A549 (cell line): ENCODE data around the gene WHRN.

Source experiments
- CBX8 ChIP-seq: fragments of 200-600 bp; sonication (generic); IDR thresholded peaks from 2 replicates; pipeline ENCODE4 v1.6.1; 2016
- CHD4 ChIP-seq: fragments of 200-600 bp; sonication (generic); IDR thresholded peaks from 2 replicates; pipeline ENCODE4 v1.6.1; 2016; ENCODE audit warnings: antibody characterized with exemption, mild to moderate bottlenecking, borderline replicate concordance
- CTCF ChIP-seq: fragments of >200 bp; sonication (Bioruptor Twin); formaldehyde crosslinking; IDR thresholded peaks from 3 replicates; pipeline ENCODE4 v1.5.1; 2016
- ELK1 ChIP-seq: fragments of 150-350 bp; IDR thresholded peaks from 2 replicates; pipeline ENCODE4 v1.6.1; 2014; ENCODE audit warnings: low read depth, mild to moderate bottlenecking, low read length
- EP300 ChIP-seq, 2 experiments: fragments of >200 bp; sonication (Bioruptor Twin); formaldehyde crosslinking; IDR thresholded peaks; 2 replicates in 1 of 2; 3 replicates in 1 of 2; pipeline ENCODE4 v1.6.1; 2016 to 2017
- HMGXB4 ChIP-seq: fragments of 250-450 bp; sonication (Bioruptor Pico); IDR thresholded peaks from 2 replicates; pipeline ENCODE4 v1.5.0; 2021; ENCODE audit warnings: mild to moderate bottlenecking, moderate library complexity, borderline replicate concordance
- MAX ChIP-seq: IDR thresholded peaks from 2 replicates; pipeline ENCODE4 v1.6.1; 2012
- MYC ChIP-seq: IDR thresholded peaks from 2 replicates; pipeline ENCODE4 v1.6.1; 2012; ENCODE audit warnings: mild to moderate bottlenecking, inconsistent platforms, low read length, improper control_type of control experiment, borderline replicate concordance
- POLR2A ChIP-seq: IDR thresholded peaks from 2 replicates; pipeline ENCODE4 v1.6.1; 2012; ENCODE audit warnings: mild to moderate bottlenecking, low read length
- SMC3 ChIP-seq: fragments of >200 bp; sonication (Bioruptor Twin); formaldehyde crosslinking; IDR thresholded peaks from 3 replicates; pipeline ENCODE4 v1.6.1; 2018; ENCODE audit warnings: inconsistent platforms
- ZNF302 ChIP-seq: fragments of 250-450 bp; sonication (Bioruptor Pico); IDR thresholded peaks from 2 replicates; pipeline ENCODE4 v1.9.0; 2021; ENCODE audit warnings: inconsistent platforms, mild to moderate bottlenecking, moderate library complexity
- TF ChIP-seq, protein P1 (sequence below): fragments of 200-600 bp; sonication (generic); IDR thresholded peaks from 2 replicates; pipeline ENCODE4 v1.6.1; 2016; ENCODE audit warnings: antibody characterized with exemption, mild to moderate bottlenecking, moderate library complexity

- TF ChIP-seq ZNF302 (no peak), POLR2A (no peak), CHD4 (no peak), SMC3 (no peak), MAX (no peak), CTCF (no peak), ELK1 (no peak), CBX8 (no peak), EP300 (IDR thresholded peaks at IDR 0.05) (no peak), HMGXB4 (CRISPR knock-in tag) (no peak), MYC (no peak)
- TF ChIP-seq, protein P1, sequence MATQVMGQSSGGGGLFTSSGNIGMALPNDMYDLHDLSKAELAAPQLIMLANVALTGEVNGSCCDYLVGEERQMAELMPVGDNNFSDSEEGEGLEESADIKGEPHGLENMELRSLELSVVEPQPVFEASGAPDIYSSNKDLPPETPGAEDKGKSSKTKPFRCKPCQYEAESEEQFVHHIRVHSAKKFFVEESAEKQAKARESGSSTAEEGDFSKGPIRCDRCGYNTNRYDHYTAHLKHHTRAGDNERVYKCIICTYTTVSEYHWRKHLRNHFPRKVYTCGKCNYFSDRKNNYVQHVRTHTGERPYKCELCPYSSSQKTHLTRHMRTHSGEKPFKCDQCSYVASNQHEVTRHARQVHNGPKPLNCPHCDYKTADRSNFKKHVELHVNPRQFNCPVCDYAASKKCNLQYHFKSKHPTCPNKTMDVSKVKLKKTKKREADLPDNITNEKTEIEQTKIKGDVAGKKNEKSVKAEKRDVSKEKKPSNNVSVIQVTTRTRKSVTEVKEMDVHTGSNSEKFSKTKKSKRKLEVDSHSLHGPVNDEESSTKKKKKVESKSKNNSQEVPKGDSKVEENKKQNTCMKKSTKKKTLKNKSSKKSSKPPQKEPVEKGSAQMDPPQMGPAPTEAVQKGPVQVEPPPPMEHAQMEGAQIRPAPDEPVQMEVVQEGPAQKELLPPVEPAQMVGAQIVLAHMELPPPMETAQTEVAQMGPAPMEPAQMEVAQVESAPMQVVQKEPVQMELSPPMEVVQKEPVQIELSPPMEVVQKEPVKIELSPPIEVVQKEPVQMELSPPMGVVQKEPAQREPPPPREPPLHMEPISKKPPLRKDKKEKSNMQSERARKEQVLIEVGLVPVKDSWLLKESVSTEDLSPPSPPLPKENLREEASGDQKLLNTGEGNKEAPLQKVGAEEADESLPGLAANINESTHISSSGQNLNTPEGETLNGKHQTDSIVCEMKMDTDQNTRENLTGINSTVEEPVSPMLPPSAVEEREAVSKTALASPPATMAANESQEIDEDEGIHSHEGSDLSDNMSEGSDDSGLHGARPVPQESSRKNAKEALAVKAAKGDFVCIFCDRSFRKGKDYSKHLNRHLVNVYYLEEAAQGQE: no peak
Measured at GRCh38 chr9:114416290-114416689, 89.0 kb downstream of the WHRN start.
